GM12891 (cell line): ENCODE results near the gene POLG2.

Experiments
- POLR2A ChIP-seq: IDR thresholded peaks from 2 replicates; pipeline ENCODE4 v1.6.1; 2011; ENCODE audit warnings: low read depth, low read length, control low read depth
- POLR2AphosphoS5 ChIP-seq: IDR thresholded peaks from 2 replicates; pipeline ENCODE4 v1.6.1; 2011; ENCODE audit warnings: low read depth, low read length, control low read depth
- TAF1 ChIP-seq: IDR thresholded peaks from 2 replicates; pipeline ENCODE4 v1.6.1; 2011; ENCODE audit warnings: low read depth, low read length, control low read depth

- TF ChIP-seq TAF1 (no peak), POLR2A (no peak), POLR2AphosphoS5 (no peak)
These were observed 12.5 kb downstream of the POLG2 start for GRCh38 chr17:64484380-64484779.
